HEK293 (cell line): ENCODE results near the gene AMOTL2.

Experiments used
- HOXD13 ChIP-seq: sonication (generic); formaldehyde crosslinking; IDR thresholded peaks from 2 replicates; pipeline ENCODE4 v1.8.0; 2022; ENCODE audit warnings: missing genetic modification reagents, borderline replicate concordance
- KLF17 ChIP-seq: fragments of 450-650 bp; formaldehyde crosslinking; IDR thresholded peaks from 2 replicates; pipeline ENCODE4 v1.5.1; 2016; ENCODE audit warnings: missing biosample characterization, missing genetic modification characterization
- KLF9 ChIP-seq: fragments of 450-650 bp; formaldehyde crosslinking; IDR thresholded peaks from 2 replicates; pipeline ENCODE4 v1.5.1; 2016; ENCODE audit warnings: missing biosample characterization, missing genetic modification characterization, low read depth
- PATZ1 ChIP-seq: fragments of 450-650 bp; formaldehyde crosslinking; IDR thresholded peaks from 2 replicates; pipeline ENCODE4 v1.5.1; 2016; ENCODE audit warnings: missing biosample characterization, missing genetic modification characterization
- SCRT2 ChIP-seq: fragments of 450-650 bp; formaldehyde crosslinking; IDR thresholded peaks from 2 replicates; pipeline ENCODE4 v1.5.1; 2016; ENCODE audit warnings: missing biosample characterization, missing genetic modification characterization
- SP3 ChIP-seq: fragments of 450-650 bp; formaldehyde crosslinking; IDR thresholded peaks from 2 replicates; pipeline ENCODE4 v1.5.1; 2016; ENCODE audit warnings: missing biosample characterization, missing genetic modification characterization
- ZBTB1 ChIP-seq: fragments of 450-650 bp; formaldehyde crosslinking; IDR thresholded peaks from 2 replicates; pipeline ENCODE4 v1.5.1; 2016; ENCODE audit warnings: missing biosample characterization, missing genetic modification characterization
- ZBTB20 ChIP-seq: fragments of 450-650 bp; formaldehyde crosslinking; IDR thresholded peaks from 2 replicates; pipeline ENCODE4 v1.5.1; 2016; ENCODE audit warnings: missing biosample characterization, missing genetic modification characterization
- ZBTB48 ChIP-seq: fragments of 450-650 bp; formaldehyde crosslinking; IDR thresholded peaks from 2 replicates; pipeline ENCODE4 v1.5.1; 2016; ENCODE audit warnings: missing biosample characterization, missing genetic modification characterization
- ZFP41 ChIP-seq: fragments of 450-650 bp; formaldehyde crosslinking; IDR thresholded peaks from 2 replicates; pipeline ENCODE4 v1.5.1; 2016; ENCODE audit warnings: missing biosample characterization, missing genetic modification characterization, borderline replicate concordance
- ZFP69B ChIP-seq: fragments of 450-650 bp; formaldehyde crosslinking; IDR thresholded peaks from 2 replicates; pipeline ENCODE4 v1.5.1; 2016; ENCODE audit warnings: missing biosample characterization, missing genetic modification characterization
- ZNF157 ChIP-seq: fragments of 450-650 bp; formaldehyde crosslinking; IDR thresholded peaks from 2 replicates; pipeline ENCODE4 v1.5.1; 2016; ENCODE audit warnings: missing biosample characterization, missing genetic modification characterization
- ZNF239 ChIP-seq: fragments of 450-650 bp; formaldehyde crosslinking; IDR thresholded peaks from 2 replicates; pipeline ENCODE4 v1.5.1; 2016; ENCODE audit warnings: missing biosample characterization, missing genetic modification characterization
- ZNF266 ChIP-seq: fragments of 450-650 bp; formaldehyde crosslinking; IDR thresholded peaks from 2 replicates; pipeline ENCODE4 v1.5.1; 2016; ENCODE audit warnings: missing biosample characterization, missing genetic modification characterization, low read depth
- ZNF324 ChIP-seq: fragments of 450-650 bp; formaldehyde crosslinking; IDR thresholded peaks from 2 replicates; pipeline ENCODE4 v1.5.1; 2016; ENCODE audit warnings: missing biosample characterization, missing genetic modification characterization
- ZNF362 ChIP-seq: fragments of 450-650 bp; formaldehyde crosslinking; IDR thresholded peaks from 2 replicates; pipeline ENCODE4 v1.5.1; 2016; ENCODE audit warnings: missing biosample characterization, missing genetic modification characterization
- ZNF394 ChIP-seq: fragments of 450-650 bp; formaldehyde crosslinking; IDR thresholded peaks from 2 replicates; pipeline ENCODE4 v1.5.1; 2016; ENCODE audit warnings: missing biosample characterization, missing genetic modification characterization, mild to moderate bottlenecking, moderate library complexity, borderline replicate concordance
- ZNF433 ChIP-seq: fragments of 450-650 bp; formaldehyde crosslinking; IDR thresholded peaks from 2 replicates; pipeline ENCODE4 v1.5.1; 2016; ENCODE audit warnings: missing biosample characterization, missing genetic modification characterization, low read depth
- ZNF48 ChIP-seq: fragments of 450-650 bp; formaldehyde crosslinking; IDR thresholded peaks from 2 replicates; pipeline ENCODE4 v1.5.1; 2016; ENCODE audit warnings: missing biosample characterization, missing genetic modification characterization
- ZNF544 ChIP-seq: fragments of 450-650 bp; formaldehyde crosslinking; IDR thresholded peaks from 2 replicates; pipeline ENCODE4 v1.5.0; 2017; ENCODE audit warnings: missing biosample characterization, missing genetic modification characterization
- ZNF585B ChIP-seq: fragments of 450-650 bp; formaldehyde crosslinking; IDR thresholded peaks from 2 replicates; pipeline ENCODE4 v1.5.1; 2016; ENCODE audit warnings: missing biosample characterization, missing genetic modification characterization
- ZNF664 ChIP-seq: fragments of 450-650 bp; formaldehyde crosslinking; IDR thresholded peaks from 2 replicates; pipeline ENCODE4 v1.5.1; 2016; ENCODE audit warnings: missing biosample characterization, missing genetic modification characterization
- ZNF670 ChIP-seq: fragments of 450-650 bp; formaldehyde crosslinking; IDR thresholded peaks from 2 replicates; pipeline ENCODE4 v1.5.1; 2016; ENCODE audit warnings: missing biosample characterization, missing genetic modification characterization, low read depth
- ZNF692 ChIP-seq: fragments of 450-650 bp; formaldehyde crosslinking; IDR thresholded peaks from 2 replicates; pipeline ENCODE4 v1.5.1; 2016; ENCODE audit warnings: missing biosample characterization, missing genetic modification characterization
- TF ChIP-seq, protein P1 (sequence below): fragments of 450-650 bp; formaldehyde crosslinking; IDR thresholded peaks from 2 replicates; pipeline ENCODE4 v1.5.1; 2016; ENCODE audit warnings: missing biosample characterization, missing genetic modification characterization, borderline replicate concordance
- TF ChIP-seq, protein P2 (sequence below): fragments of 450-650 bp; formaldehyde crosslinking; IDR thresholded peaks from 2 replicates; pipeline ENCODE4 v1.5.1; 2016; ENCODE audit warnings: missing biosample characterization, missing genetic modification characterization

AMOTL2 gene

DNA sequence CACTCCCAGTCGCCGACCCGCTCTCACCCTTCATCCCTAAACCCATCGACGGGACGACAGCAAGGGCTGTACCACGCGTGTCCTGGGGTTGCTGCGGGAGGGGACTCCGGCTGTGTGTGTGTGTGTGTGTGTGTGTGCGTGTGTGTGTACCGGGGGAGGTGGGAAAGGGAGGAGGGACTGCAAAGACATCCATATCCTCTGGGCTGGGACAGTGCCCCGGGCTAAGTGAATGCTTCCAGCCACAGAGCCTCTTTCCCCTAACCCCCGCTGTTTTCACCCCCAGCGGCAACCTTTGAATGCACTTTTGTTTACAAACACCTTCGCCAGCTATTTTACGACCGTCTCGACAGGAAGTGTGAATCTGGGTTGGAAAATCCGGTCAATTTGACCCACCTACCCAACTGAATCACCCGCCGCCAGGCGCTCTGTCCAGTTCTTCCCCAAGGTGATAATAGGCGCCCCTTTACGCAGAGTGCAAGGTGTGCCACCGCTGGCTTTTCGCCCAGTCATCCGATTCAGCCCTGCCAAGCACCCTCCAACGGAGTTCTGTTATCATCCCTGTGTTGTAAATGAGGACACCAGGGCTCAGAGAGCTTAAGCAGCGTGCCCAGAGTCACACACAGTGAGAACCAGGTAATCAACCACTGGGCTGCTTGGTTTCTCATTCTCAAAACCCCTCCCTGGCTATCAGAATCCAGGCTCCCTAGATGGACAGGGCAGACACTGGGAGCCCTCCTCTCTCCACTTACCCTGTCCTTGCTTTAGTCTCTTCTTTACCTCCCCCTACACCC, 739 bp upstream of the AMOTL2 start (continued):
- TF ChIP-seq PATZ1 (peak; percentile 61; the same call in 1 of the 2 replicates), ZNF157 (no peak), ZNF324 (tag by site-specific recombination) (no peak; the same call in 1 of the 2 replicates), ZNF394 (tag by site-specific recombination) (no peak), ZNF48 (tag by site-specific recombination) (no peak), HOXD13 (CRISPR knock-in tag) (peak; percentile 65; the same call in 1 of the 2 replicates), ZNF433 (no peak), ZNF266 (no peak), ZFP69B (tag by site-specific recombination) (no peak; the same call in none of the 2 replicates), ZNF585B (tag by site-specific recombination) (no peak), ZNF692 (no peak), ZNF670 (tag by site-specific recombination) (no peak), ZNF239 (tag by site-specific recombination) (no peak), ZBTB48 (tag by site-specific recombination) (peak; percentile 66; the same call in 1 of the 2 replicates), ZNF544 (tag by site-specific recombination) (0 out of 2 replicates have a peak, but pooled peaks have one; percentile 10), ZFP41 (tag by site-specific recombination) (no peak), ZNF664 (tag by site-specific recombination) (no peak), KLF9 (tag by site-specific recombination) (peak; percentile 56; the same call in 1 of the 2 replicates), SCRT2 (tag by site-specific recombination) (no peak), KLF17 (tag by site-specific recombination) (peak; percentile 64; the same call in 1 of the 2 replicates), SP3 (tag by site-specific recombination) (peak; percentile 82), ZBTB1 (tag by site-specific recombination) (no peak), ZNF362 (no peak), ZBTB20 (peak; percentile 50; the same call in 1 of the 2 replicates)
- TF ChIP-seq, protein P1, sequence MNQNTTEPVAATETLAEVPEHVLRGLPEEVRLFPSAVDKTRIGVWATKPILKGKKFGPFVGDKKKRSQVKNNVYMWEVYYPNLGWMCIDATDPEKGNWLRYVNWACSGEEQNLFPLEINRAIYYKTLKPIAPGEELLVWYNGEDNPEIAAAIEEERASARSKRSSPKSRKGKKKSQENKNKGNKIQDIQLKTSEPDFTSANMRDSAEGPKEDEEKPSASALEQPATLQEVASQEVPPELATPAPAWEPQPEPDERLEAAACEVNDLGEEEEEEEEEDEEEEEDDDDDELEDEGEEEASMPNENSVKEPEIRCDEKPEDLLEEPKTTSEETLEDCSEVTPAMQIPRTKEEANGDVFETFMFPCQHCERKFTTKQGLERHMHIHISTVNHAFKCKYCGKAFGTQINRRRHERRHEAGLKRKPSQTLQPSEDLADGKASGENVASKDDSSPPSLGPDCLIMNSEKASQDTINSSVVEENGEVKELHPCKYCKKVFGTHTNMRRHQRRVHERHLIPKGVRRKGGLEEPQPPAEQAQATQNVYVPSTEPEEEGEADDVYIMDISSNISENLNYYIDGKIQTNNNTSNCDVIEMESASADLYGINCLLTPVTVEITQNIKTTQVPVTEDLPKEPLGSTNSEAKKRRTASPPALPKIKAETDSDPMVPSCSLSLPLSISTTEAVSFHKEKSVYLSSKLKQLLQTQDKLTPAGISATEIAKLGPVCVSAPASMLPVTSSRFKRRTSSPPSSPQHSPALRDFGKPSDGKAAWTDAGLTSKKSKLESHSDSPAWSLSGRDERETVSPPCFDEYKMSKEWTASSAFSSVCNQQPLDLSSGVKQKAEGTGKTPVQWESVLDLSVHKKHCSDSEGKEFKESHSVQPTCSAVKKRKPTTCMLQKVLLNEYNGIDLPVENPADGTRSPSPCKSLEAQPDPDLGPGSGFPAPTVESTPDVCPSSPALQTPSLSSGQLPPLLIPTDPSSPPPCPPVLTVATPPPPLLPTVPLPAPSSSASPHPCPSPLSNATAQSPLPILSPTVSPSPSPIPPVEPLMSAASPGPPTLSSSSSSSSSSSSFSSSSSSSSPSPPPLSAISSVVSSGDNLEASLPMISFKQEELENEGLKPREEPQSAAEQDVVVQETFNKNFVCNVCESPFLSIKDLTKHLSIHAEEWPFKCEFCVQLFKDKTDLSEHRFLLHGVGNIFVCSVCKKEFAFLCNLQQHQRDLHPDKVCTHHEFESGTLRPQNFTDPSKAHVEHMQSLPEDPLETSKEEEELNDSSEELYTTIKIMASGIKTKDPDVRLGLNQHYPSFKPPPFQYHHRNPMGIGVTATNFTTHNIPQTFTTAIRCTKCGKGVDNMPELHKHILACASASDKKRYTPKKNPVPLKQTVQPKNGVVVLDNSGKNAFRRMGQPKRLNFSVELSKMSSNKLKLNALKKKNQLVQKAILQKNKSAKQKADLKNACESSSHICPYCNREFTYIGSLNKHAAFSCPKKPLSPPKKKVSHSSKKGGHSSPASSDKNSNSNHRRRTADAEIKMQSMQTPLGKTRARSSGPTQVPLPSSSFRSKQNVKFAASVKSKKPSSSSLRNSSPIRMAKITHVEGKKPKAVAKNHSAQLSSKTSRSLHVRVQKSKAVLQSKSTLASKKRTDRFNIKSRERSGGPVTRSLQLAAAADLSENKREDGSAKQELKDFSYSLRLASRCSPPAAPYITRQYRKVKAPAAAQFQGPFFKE (tag by site-specific recombination) = no peak
- TF ChIP-seq, protein P2, sequence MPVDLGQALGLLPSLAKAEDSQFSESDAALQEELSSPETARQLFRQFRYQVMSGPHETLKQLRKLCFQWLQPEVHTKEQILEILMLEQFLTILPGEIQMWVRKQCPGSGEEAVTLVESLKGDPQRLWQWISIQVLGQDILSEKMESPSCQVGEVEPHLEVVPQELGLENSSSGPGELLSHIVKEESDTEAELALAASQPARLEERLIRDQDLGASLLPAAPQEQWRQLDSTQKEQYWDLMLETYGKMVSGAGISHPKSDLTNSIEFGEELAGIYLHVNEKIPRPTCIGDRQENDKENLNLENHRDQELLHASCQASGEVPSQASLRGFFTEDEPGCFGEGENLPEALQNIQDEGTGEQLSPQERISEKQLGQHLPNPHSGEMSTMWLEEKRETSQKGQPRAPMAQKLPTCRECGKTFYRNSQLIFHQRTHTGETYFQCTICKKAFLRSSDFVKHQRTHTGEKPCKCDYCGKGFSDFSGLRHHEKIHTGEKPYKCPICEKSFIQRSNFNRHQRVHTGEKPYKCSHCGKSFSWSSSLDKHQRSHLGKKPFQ (tag by site-specific recombination) = peak; percentile 85
